ENCODE measurements around the gene BET1. TPM values are rescaled to one million over a fixed set of nuclear protein-coding genes. Genes with fewer than 3 reads are reported as not detected.

The BET1 gene
- total and polyA plus RNA-seq, 9 of the 15 experiments (the other 6 are each of a cell fraction or from before 2014, with no cell fraction given), result 15.8 to 190 (median 37.8) TPM

GRCh38 chr7:94004024-94004951 is at the start of gene BET1 (continued):
- TF ChIP-seq, protein P1, sequence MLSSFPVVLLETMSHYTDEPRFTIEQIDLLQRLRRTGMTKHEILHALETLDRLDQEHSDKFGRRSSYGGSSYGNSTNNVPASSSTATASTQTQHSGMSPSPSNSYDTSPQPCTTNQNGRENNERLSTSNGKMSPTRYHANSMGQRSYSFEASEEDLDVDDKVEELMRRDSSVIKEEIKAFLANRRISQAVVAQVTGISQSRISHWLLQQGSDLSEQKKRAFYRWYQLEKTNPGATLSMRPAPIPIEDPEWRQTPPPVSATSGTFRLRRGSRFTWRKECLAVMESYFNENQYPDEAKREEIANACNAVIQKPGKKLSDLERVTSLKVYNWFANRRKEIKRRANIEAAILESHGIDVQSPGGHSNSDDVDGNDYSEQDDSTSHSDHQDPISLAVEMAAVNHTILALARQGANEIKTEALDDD (IDR thresholded peaks at IDR 0.05), result peak; percentile 57; the same call in 1 of the 2 replicates
- TF ChIP-seq GTF2A2 (tag; IDR thresholded peaks at IDR 0.05) (no peak), ZNF668 (CRISPR knock-in tag; IDR thresholded peaks at IDR 0.05) (no peak), NCOA4 (IDR thresholded peaks at IDR 0.05; ENCODE audit: partially characterized antibody) (no peak), SRSF3 (IDR thresholded peaks at IDR 0.05; ENCODE audit: insufficient read depth, low read length) (no peak), CBX2 (IDR thresholded peaks at IDR 0.05; ENCODE audit: insufficient read depth, low read length, poor library complexity, severe bottlenecking) (no peak), CHAMP1 (IDR thresholded peaks at IDR 0.05) (no peak), PHB2 (IDR thresholded peaks at IDR 0.05; ENCODE audit: low read depth) (no peak), ZNF444 (CRISPR knock-in tag; IDR thresholded peaks at IDR 0.05) (no peak), ZNF134 (CRISPR knock-in tag; conservative IDR thresholded peaks at IDR 0.05) (no peak), CEBPB (tag; IDR thresholded peaks at IDR 0.05) (no peak), ZNF79 (CRISPR knock-in tag; IDR thresholded peaks at IDR 0.05; ENCODE audit: low read depth) (no peak), ZFP30 (CRISPR knock-in tag; IDR thresholded peaks at IDR 0.05; ENCODE audit: borderline replicate concordance) (no peak), ZNF518B (CRISPR knock-in tag; IDR thresholded peaks at IDR 0.05) (no peak), ELF4 (CRISPR knock-in tag; IDR thresholded peaks at IDR 0.05) (no peak), ZFPM2 (CRISPR knock-in tag; IDR thresholded peaks at IDR 0.05) (no peak), CTCFL (IDR thresholded peaks at IDR 0.05; ENCODE audit: borderline replicate concordance, insufficient read depth, low read depth, low read length, poor library complexity, severe bottlenecking) (no peak), TCF15 (CRISPR knock-in tag; IDR thresholded peaks at IDR 0.05) (no peak)
